VCaP (cell line): ENCODE measurements around the gene ANO6.

Experiments used
- H3K27ac ChIP-seq: fragments of 450-650 bp; 2 replicates; pipeline ENCODE4 v1.5.1; 2017
- CTCF ChIP-seq: fragments of 450-650 bp; conservative IDR thresholded peaks from 2 replicates; pipeline ENCODE4 v1.5.1; 2017; ENCODE audit warnings: mild to moderate bottlenecking, moderate library complexity

ANO6 gene

GRCh38 chr12:45411626-45412025 is 195.7 kb downstream of the ANO6 start:
- no peak for TF ChIP-seq CTCF
- no peak overlapping the region for H3K27ac ChIP-seq

GRCh38 chr12:45415393-45415817 is 199.5 kb downstream of the ANO6 start:
- no peak for TF ChIP-seq CTCF
- H3K27ac ChIP-seq, result no peak overlapping the region

- H3K27ac ChIP-seq, result no peak overlapping the region
- TF ChIP-seq CTCF, result no peak
Measured at GRCh38 chr12:45416126-45416525, 200.2 kb downstream of the ANO6 start.

GRCh38 chr12:45418520-45418919 is 202.6 kb downstream of the ANO6 start:
- no peak for TF ChIP-seq CTCF

GRCh38 chr12:45419317-45419814 is 203.5 kb downstream of the ANO6 start:
- TF ChIP-seq CTCF, result no peak

More at GRCh38 chr12:45418520-45418919, 202.6 kb downstream of the ANO6 start:
- H3K27ac ChIP-seq, result no peak overlapping the region

GRCh38 chr12:45421736-45422135 is 205.8 kb downstream of the ANO6 start:
- no peak overlapping the region for H3K27ac ChIP-seq

More at GRCh38 chr12:45419317-45419814, 203.5 kb downstream of the ANO6 start:
- no peak overlapping the region for H3K27ac ChIP-seq

GRCh38 chr12:45423931-45424330 is 208.0 kb downstream of the ANO6 start:
- TF ChIP-seq CTCF, result no peak
- H3K27ac ChIP-seq, result no peak overlapping the region

More at GRCh38 chr12:45421736-45422135, 205.8 kb downstream of the ANO6 start:
- TF ChIP-seq CTCF, result no peak
